NCI-H2196 treated with DMSO at 0.1 percent for 48 hours (cell line): ENCODE measurements around the gene BMF.
"Not testable (repeated sequence)": the region's sequence is repeated elsewhere in the genome, so short reads cannot be mapped to it uniquely, and the experiment has no call there.

Experiments used
- DNase-seq: peaks from one replicate; lab custom pipeline; 2025; ENCODE audit not compliant: unreplicated experiment; lab: John Stamatoyannopoulos, UW

BMF gene

GRCh38 chr15:40088929-40089755, 19.5 kb downstream of the BMF start:
- no peak for DNase-seq

- DNase-seq: no peak
Observed at GRCh38 chr15:40087991-40088928, 20.4 kb downstream of the BMF start.

DNA sequence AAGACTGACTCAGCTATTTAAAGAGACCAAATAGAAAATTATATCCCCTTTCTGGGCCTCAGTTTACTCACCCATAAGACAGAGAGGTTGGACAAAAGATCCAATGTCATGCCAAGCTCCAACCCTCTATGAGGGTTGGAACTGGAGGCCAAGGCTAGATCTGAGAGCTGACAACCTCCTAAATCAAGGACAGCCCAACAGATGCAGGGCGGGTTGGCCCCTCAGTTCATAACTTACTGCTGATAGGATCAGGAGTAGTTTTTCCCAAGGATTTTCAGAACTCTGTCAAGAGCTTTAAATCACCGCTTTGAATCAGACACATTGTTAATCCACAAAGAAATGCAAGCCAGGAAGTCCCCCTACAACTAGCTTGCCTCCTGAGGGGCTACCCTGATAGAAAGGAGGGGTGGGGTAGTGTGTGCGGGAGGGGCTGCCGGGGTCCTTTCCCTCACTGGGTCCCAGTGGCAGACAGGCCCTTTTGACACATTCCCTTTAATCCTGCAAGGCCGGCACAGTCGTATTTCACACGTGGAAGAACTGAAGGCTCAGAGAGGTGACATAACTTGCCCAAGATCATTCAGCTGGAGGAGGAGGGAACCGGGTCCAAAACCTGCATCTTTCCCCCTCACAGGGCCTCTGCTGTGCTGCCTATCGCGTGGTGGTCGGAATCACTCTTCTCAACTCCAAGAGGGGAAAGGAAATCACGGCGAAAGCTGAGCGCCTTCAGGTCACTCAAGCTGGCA, 21.4 kb downstream of the BMF start:
- no peak for DNase-seq

DNA sequence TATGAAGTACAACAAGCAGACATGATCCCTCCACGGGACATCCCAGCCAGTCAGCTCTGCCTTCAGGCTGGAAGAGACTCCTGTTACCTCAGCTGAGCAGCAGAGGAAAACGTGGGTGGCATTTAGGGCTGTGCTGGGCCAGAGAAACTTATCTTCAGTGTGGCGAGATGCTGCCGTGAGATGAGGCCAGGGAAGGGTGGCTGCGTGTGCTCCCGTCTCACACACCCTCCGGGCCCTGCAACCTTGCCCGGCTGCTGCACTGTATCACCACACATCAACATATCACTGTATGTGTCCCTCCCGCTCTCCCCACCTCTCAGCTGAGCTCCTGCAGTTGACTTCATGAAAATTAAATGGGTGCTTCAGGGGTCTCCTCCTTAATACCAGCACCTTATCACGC, 23.4 kb downstream of the BMF start:
- DNase-seq: no peak

GRCh38 chr15:40084650-40085049, 24.0 kb downstream of the BMF start:
- no peak for DNase-seq

- DNase-seq: no peak
Observed at GRCh38 chr15:40082195-40082883, 26.3 kb downstream of the BMF start.

DNA sequence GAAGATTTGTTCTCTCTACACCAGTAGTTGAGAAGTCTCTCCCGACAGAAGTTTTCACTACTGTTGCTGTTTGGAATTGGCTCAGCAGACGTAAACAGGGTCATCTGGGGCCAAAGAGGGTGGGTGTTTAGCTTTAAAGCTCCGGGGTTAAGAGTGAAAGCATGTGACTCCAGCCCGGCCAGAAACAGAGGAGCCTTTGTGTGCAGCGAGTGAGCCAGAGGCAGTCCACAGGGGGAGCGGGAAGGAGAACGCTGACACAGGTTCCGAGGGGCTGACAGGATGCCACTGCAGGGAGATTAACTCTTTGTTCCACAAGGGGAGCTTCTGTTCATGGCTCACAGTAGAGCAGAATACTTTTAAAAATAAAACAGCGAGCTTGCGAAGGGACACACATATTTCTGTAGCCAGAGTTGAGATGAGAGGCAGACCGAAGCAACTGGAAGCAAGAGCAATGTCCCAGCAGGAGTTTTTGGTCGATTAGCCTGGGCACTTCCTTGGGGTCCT, 26.9 kb downstream of the BMF start:
- DNase-seq: no peak

DNA sequence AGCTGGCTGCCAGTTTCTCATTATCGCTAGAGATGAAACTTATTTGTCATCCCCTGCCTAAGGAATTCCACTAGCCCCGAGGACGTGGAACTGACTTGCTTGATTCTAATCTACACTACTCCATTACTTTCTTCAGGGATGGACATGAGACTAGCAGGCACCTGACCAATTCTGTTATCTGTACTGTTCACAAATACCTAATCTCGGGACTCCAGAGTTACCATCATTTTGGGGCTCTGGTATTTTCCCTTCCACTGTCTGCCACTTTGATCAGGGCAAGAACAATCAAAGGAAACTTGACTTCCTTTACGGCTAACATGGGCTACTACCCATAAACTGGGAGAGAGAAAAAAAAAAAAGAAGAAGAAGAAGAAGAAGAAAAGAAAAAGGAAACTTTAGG, 27.8 kb downstream of the BMF start:
- DNase-seq: no peak

GRCh38 chr15:40080104-40080503, 28.6 kb downstream of the BMF start:
- DNase-seq: no peak

DNA sequence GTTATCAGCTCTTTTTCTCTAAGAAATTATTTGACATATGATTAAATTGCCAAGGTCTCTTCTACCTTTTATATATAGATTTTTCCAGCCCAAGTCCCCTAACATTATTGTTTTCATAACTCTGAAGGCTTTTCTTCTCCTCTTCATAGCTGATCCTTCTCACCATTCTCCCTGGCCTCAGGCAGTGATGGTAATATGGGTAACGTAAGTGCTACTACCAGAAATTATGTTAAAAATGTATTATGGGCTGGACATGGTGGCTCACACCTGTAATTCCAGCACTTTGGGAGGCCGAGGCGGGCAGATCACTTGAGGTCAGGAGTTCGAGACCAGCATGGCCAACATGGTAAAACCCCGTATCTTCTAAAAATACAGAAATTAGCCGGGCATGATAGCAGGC, 29.2 kb downstream of the BMF start:
- DNase-seq: no peak

GRCh38 chr15:40075298-40076044, 33.2 kb downstream of the BMF start:
- DNase-seq: no peak

GRCh38 chr15:40074656-40075055, 34.0 kb downstream of the BMF start:
- DNase-seq: not testable (repeated sequence)

DNA sequence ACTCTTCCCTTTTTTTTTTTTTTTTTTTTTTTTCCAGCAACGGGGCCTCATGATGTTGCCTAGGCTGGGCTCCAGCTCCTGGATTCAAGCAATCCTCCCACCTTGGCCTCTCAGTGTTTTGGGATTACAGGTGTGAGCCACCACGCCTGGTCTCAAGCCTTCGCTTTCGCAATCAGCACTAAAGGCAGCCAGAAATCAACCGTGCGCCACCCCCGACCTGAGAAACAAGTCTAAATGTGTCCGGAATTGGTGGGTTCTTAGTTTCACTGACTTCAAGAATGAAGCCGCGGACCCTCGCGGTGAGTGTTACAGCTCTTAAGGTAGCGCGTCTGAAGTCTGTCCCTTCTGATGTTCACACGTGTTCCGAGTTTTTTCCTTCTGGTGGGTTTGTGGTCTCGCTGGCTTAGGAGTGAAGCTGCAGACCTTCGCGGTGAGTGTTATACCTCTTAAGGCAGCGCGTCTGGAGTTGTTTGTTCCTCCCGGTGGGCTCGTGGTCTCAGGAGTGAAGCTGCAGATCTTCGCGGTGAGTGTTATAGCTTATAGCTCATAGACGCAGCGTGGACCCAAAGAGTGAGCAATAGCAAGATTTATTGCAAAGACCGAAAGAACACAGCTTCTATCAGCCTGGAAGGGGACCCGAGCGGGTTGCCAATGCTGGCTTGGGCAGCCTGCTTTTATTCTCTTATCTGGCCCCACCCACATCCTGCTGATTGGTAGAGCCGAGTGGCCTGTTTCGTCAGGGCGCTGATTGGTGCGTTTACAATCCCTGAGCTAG, 34.8 kb downstream of the BMF start:
- DNase-seq: not testable (repeated sequence)

DNA sequence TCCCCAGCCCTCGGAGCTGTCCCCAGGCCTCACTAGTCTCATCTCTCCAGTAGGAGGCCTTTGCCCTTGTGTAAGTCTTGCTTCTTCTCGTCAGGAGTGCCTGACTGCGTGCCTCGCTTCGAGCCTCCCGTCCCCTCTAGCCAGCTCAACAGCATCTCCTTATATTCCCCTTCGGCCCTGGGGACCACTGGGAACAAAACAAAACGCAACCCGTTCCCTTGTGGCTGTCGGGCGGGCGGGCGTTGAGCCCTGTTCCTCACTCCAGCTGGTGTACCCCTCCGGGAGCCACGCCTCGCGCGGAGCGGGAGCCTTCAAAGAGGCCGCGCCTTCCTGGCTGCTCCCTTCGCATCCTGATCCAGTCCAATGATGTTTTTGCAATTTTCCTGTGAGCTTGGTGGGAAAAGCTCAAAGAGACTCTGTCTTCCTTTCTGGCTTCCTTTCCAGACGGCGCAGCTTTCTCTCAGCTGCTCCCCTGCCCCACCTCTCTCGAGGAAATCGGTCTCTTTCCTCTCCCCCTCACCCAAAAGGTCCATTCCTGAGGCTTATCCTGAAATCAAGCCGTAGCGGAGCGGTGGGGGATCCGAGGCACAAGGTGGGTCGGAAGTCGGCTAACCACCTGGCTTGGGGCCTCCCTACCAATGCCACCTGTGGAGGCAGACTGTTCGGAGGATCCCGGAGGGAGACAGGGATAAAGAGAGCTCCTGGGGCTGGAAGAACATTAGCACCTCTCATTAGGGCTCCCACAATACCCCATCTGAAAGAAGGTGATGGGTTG, 36.3 kb downstream of the BMF start:
- DNase-seq: no peak

- no peak for DNase-seq
Observed at GRCh38 chr15:40070608-40071218, 38.0 kb downstream of the BMF start.

DNA sequence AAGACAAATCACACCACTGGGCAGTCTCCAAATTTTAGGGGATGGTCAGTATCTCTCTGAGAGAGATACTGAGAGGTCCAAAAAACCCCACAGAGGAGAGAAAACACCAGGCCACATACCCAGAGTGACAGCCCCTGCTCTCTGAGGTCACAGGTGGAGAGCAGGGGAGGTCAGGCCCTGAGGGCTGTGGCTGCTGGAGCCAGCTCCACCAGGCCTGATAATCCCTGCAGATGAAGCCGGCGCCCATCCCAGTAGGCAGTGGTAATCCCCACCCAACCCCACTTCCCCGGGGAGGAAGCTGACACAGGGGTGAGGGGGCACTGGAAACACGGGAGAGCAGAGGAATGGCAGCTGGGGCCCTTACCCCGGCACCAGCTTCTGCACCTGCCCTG, 38.5 kb downstream of the BMF start:
- no peak for DNase-seq

DNA sequence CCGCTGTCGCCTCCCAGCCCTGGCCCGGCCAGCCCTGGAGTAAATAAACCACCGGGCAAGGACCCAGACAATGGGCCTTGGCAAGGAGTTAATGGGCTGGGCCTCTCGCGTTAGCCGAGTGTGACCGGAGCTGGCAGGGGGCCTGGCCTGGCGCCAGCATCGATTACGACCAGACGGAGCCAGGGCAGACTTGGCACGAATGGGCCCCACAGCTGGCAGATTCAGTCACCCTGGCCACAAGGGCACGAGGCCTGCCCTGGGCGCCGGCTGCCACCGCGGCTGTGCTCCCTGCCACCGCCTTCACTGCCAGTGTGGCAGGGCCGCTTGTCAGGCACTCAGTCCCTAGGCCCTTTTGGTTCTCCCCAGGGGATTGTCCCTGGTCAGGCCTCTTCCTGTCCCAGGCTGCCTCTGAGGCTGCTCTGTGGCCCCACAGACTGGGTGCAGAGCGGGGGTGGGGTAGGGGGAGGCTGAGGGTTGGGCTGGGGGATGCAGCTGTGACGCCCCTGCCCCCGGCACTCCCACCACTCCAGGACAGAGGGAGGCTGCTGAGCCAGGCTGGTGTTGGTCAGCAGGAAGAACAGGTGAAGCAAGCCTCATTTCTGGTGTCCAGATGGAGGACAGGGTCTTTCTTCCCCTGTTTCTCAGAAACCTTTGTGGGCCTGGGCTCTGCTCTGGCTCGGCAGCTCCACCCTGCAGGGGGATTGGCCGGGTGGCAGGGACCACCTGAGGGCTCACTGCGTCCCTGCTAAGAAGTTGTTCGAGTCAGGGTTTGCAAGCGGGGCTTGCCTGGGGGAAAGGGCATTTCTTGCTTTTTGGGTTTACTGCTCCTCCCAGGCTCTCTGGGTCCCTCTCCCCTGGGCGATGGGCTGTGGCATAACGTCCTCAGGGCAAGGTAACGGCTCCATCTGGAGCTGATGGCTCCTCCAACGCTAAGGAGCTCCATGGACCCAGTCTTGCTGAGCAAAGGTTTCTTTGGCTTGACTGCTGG, 39.2 kb downstream of the BMF start:
- peak; percentile 76 for DNase-seq
